Activated T-cell treated with anti-CD3 and anti-CD28 coated beads for 48 hours (primary cell): ENCODE results near the gene WBP2NL.

Source experiments
- DNase-seq: peaks from one replicate; pipeline ENCODE4 v3.0.0-alpha.2; 2020; ENCODE audit warnings: low read depth

WBP2NL gene

GRCh38 chr22:41978732-41979131 is 19.9 kb upstream of the WBP2NL start:
- DNase-seq, result no peak

GRCh38 chr22:41979423-41980250 is 19.0 kb upstream of the WBP2NL start:
- no peak for DNase-seq

DNA sequence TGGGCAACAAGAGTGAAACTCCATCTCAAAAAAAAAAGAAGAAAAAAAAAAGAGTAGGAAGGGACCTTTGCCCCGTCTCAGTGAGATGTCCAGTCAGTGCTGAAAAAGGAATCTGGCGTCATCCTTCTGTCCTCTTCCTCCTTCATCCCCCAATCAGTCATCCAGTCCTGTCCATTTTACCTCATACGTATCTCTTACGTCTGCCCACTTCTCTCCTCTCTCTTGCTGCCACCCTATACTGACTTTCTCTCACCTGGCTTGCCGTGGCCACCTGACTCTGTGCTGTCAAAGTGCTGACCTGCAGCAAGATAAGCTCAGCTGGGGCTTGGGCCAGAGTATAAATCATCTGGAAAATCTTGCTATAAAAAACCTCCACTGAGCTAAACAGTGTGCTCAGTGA is 15.7 kb upstream of the WBP2NL start:
- DNase-seq, result no peak

GRCh38 chr22:41983513-41984405 is 14.8 kb upstream of the WBP2NL start:
- DNase-seq, result no peak

DNA sequence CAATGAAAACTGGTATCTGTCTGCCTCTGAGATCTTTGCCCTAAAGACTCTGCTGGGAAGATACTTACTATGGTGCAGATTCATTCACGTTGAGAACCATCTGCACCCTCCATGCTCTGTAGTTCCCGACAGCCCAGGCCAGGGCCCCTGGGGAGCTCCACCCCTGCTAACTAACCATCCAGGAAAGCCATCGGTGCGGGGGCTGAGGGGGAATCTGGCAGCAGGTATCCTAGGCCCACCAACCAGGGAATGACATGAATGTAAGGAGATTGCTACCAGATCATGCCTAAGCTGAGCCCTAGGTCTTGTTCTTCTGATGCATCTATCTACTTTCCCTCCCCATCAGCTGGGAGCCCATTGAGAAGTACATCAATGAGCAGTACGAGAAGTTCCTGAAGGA is 11.3 kb upstream of the WBP2NL start:
- no peak for DNase-seq

DNA sequence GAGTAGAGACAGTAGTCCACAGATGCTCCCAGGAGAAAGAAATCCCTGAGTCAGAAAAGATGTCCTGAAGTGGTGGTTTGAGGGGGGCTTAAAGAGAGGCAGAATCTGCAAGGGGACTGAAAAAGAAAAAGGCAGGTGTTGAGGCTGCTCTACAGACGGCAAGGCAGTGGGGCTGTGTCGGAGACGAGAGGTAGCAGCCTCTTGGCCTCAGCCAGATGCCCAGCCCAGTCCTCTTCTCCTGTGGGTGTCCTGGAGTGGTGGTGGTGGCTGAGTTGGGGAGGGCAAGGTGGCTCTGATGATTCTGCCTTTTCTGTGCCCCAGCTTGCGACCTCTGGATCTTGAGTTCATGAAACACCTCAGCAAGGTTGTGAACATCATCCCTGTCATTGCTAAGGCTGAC is 9.3 kb upstream of the WBP2NL start:
- DNase-seq, result no peak

- DNase-seq, result no peak
Observed at GRCh38 chr22:41991111-41991510, 7.5 kb upstream of the WBP2NL start.

GRCh38 chr22:41992496-41992895 is 6.1 kb upstream of the WBP2NL start:
- DNase-seq, result no peak

- DNase-seq, result no peak
Observed at GRCh38 chr22:41995211-41995610, 3.4 kb upstream of the WBP2NL start.

DNA sequence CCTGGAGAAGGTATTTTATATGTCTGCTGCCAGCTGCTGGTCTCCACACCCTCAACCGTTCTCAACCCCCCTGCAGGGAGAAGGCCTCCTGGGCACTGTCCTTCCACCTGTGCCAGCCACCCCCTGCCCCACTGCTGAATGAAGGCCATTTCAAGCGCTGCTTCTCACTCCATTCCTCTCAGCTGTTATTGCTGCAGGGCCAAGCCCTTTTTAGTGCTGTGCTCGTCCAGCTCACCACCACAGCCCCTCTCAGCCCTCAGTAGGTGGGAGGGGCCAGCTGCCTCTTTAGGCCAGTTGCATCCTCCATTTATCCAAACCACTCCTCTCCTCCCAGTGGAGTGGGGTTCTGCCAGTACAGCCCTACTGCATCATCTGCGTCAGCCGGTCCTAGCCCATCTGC is 1.8 kb upstream of the WBP2NL start:
- DNase-seq, result no peak

DNA sequence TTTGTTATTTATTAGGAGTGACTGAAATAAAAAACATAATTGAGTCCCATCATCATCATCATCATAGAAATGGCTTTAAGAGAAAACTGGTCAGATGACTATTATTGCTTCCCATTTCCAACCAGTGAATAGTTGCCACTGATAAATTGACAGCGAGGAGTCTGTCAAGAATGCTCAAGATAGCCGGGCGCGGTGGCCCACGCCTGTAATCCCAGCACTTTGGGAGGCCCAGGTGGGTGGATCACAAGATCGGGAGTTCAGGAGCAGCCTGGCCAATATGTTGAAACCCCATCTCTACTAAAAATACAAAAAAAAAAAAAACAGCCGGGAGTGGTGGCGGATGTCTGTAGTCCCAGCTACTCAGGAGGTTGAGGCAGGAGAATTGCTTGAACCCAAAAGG is 1.9 kb downstream of the WBP2NL start:
- no peak for DNase-seq

DNA sequence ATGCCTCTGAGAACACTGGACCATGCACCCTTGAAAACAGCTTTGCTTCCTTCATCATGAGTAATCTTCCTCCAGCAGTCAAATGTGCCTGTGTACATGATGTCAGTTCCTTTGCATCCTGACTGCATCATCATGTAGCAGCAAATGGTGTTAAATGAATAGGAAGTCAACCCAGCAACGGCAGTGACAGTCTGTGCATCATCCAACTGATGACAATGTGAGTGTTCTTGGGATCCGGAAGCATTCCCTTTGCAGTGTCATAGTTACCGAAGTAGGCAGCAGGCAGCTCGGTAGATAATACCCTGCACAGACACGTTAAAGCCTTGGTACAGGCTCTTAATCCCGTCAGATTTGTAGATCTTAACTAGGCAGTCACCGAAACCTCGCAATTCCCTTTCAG is 2.5 kb downstream of the WBP2NL start:
- DNase-seq, result no peak

DNA sequence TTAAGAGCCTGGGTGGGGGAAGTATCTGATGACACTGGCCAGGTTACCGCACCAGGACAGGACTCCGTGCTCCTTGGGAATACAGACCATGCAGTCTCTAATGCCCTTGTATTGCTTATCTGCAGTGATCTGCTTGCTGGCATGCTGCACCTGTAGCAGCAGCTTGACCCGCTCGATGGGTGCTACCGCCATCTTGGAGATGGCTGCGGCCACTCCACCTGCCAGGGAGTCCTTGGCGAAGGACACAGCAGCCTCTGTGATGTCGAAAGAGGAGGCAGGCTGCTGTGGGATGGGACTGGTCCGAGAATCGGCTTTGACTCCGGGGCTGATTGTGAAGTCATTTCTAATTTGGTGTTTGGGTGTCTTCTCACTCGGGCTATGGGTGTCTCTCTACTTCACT is 3.1 kb downstream of the WBP2NL start:
- DNase-seq, result no peak

GRCh38 chr22:42007922-42008321 is 9.3 kb downstream of the WBP2NL start:
- DNase-seq, result no peak

DNA sequence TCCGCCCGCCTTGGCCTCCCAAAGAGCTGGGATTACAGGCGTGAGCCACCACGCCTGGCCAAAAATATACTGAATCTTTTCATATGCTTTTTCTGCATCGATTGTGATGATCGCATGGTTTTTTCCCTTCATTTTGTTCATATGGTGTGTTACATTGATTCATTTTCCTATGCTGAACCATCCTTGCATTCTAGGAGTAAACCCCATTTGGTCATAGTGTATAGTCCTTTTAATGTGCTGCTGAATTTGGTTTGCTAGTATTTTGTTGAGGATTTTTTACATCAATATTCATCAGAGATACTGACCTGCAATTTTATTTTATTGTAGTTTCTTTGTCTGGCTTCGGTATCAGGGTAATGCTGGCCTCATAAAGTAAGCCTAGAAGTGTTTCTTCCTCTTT is 12.2 kb downstream of the WBP2NL start:
- no peak for DNase-seq

- no peak for DNase-seq
Observed at GRCh38 chr22:42013385-42013784, 14.8 kb downstream of the WBP2NL start.

DNA sequence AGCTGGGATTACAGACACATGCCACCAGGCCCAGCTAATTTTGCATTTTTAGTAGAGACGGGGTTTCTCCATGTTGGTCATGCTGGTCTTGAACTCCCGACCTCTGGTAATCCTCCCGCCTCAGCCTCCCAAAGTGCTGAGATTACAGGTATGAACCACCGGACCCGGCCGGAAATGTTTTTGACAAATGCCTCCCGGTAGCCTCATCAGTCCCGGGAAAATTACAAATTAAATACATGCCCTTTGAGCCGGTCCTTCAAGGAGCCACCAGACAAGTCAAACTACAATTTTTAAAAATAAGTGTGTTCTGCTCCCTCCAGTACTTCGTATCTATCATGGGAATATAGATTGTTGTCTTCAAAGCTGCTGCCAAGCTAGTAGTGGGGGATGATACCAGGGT is 17.5 kb downstream of the WBP2NL start:
- DNase-seq, result no peak

DNA sequence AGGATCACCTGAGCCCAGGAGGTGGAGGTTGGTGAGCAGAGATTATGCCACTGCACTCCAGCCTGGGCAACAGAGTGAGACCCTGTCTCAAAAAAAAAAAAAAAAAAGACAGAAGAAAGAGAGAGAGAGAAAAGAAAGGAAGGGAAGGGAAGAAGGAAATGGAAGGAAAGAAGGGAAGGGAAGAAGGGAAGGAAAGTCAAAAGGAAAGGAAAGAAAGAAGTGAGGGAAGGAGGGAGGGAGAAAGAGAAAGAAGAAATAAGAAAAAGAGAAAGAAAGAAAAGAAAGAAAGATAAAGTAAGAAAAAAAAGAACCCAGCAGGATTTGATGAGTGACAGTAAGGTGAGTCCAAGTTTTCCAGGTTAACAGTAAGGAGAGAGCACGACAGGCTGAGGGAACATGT is 19.6 kb downstream of the WBP2NL start:
- no peak for DNase-seq

DNA sequence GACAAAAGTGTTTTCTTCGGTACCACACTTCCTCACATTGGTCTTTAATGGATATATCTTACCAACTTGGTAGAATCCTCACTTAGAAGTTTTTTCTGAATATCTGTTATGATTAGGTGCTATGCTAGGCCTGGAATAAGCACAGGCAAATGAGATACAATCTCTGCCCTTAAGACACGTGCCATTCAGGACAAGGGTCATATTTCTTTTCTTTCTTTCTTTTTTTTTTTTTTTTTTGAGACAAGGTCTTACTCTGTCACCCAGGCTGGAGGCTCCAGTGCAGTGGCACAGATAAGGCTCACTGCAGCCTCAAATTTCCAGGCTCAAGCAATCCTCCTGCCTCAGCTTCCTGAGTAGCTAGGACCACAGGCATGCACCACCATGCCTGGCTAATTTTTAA is 23.0 kb downstream of the WBP2NL start:
- no peak for DNase-seq

- DNase-seq, result no peak
Observed at GRCh38 chr22:42022162-42022847, 23.7 kb downstream of the WBP2NL start.

DNA sequence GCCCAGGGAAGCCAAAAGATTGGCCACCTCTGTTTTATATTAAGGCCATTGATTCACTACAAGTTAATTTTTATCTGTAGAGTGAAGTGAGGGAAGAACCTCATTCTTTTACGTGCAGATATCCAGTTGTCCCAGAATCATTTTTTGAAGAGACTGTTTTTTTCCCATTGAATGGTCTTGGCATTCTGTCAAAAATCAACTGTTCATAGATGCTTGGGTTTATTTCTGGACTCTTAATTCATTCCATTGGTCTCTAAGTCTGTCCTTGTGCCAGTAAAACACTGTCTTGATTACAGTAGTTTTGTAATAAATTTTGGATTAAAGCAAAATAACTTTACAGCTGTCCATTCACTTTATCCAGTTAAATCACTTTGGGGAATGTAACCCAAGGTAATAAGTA is 26.8 kb downstream of the WBP2NL start:
- DNase-seq, result no peak

DNA sequence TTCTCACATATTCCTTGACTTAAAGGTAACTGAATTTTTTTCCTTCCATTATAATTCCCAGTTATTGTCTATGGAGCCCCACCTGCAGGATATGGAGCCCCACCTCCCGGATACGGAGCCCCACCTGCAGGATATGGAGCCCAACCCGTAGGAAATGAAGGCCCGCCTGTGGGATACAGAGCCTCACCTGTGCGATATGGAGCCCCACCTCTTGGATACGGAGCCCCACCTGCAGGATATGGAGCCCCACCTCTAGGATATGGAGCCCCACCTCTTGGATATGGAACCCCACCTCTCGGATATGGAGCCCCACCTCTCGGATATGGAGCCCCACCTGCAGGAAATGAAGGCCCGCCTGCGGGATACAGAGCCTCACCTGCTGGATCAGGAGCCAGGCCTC is 28.1 kb downstream of the WBP2NL start:
- DNase-seq, result no peak
